ENCODE results near the gene DOCK3. TPM values are rescaled to one million over a fixed set of nuclear protein-coding genes. Genes with fewer than 3 reads are reported as not detected.

The DOCK3 gene
- total and polyA plus RNA-seq, 2 of the 4 experiments (the other 2 are of a cell fraction) = under 0.01 to 0.12 TPM

- no peak for ATAC-seq (ENCODE audit: low read depth)
- H3K4me1 ChIP-seq (ENCODE audit: control insufficient read depth, insufficient read depth, low read length) = no peaks in the 10 kb centered on the region
- H2BK120ac ChIP-seq (ENCODE audit: low read depth, low read length) = no peak overlapping the region
- H2BK15ac ChIP-seq (ENCODE audit: low read depth, low read length) = no peak overlapping the region
- 74% methylated on average over 3 of the region's 3 CpGs; no CpG with 5 or more reads in 1 of the 2 experiments for WGBS, 2 experiments (ENCODE audit: extremely low coverage in 2 of 2, insufficient read length in 1 of 2)
- H3K4me2 ChIP-seq (ENCODE audit: low read depth, low read length) = no peak overlapping the region
- no peak overlapping the region for H4K5ac ChIP-seq (ENCODE audit: low read depth, low read length)
- no peaks in the 10 kb centered on the region; the same call in 1 of the 2 replicates for H3K9me3 ChIP-seq (ENCODE audit: control insufficient read depth, insufficient read depth, low read length)
- DNase-seq = no peak
- H2BK5ac ChIP-seq (ENCODE audit: low read depth, low read length, poor library complexity, severe bottlenecking) = no peak overlapping the region
- POLR2A ChIA-PET (ENCODE audit: unreplicated experiment) = no interaction called here
- H3K9me1 ChIP-seq (ENCODE audit: insufficient read depth, low read length) = peaks cover 5% of the 10 kb centered on the region; the same call in 1 of the 2 replicates
- H3K56ac ChIP-seq (ENCODE audit: extremely low read depth, insufficient read depth, low read length) = no peak overlapping the region
- H4K8ac ChIP-seq (ENCODE audit: low read depth in 2 of 2, low read length in 2 of 2) = no peak overlapping the region
- no peak overlapping the region for H3K27ac ChIP-seq (ENCODE audit: insufficient read depth, low read length)
- no TSS peak for BruUV-seq (replicated peaks)
- CTCF ChIA-PET = no interaction called here
- H3K23ac ChIP-seq (ENCODE audit: low read depth, low read length) = no peak overlapping the region
- no peak overlapping the region for H2BK20ac ChIP-seq (ENCODE audit: low read depth, low read length)
- no peaks in the 10 kb centered on the region for H4K20me1 ChIP-seq (ENCODE audit: insufficient read depth, low read length)
- no peak overlapping the region for H2AFZ ChIP-seq (replicated peaks; ENCODE audit: low read length, poor library complexity)
- in situ Hi-C loops (cut with MboI; ENCODE audit: low sequenced_read_pairs) = no loop called here
- H2AK9ac ChIP-seq (replicated peaks; ENCODE audit: low read depth, low read length, poor library complexity) = no peak overlapping the region
- H3K4ac ChIP-seq (ENCODE audit: low read depth, low read length) = no peak overlapping the region
- TF ChIP-seq CHD1 (IDR thresholded peaks at IDR 0.05; ENCODE audit: low read depth, low read length) (no peak), POLR2A (IDR thresholded peaks at IDR 0.05; ENCODE audit: low read depth, low read length) (no peak), RFX5 (IDR thresholded peaks at IDR 0.05; ENCODE audit: low read depth, low read length) (no peak), SMC3 (IDR thresholded peaks at IDR 0.05; ENCODE audit: low read depth, low read length) (no peak), MAZ (IDR thresholded peaks at IDR 0.05; ENCODE audit: borderline replicate concordance, low read depth, low read length) (no peak), RCOR1 (IDR thresholded peaks at IDR 0.05; ENCODE audit: insufficient replicate concordance, low read length) (no peak), CTCF (conservative IDR thresholded peaks at IDR 0.05; ENCODE audit: low read depth, low read length) (no peak), RAD21 (IDR thresholded peaks at IDR 0.05; ENCODE audit: low read length) (no peak), BHLHE40 (IDR thresholded peaks at IDR 0.05; ENCODE audit: low read depth, low read length) (no peak), FOS (IDR thresholded peaks at IDR 0.05; ENCODE audit: low read depth, low read length) (no peak), CEBPB (IDR thresholded peaks at IDR 0.05; ENCODE audit: low read depth, low read length) (no peak), MAFK (IDR thresholded peaks at IDR 0.05; ENCODE audit: low read depth, low read length) (no peak), MXI1 (IDR thresholded peaks at IDR 0.05; ENCODE audit: borderline replicate concordance, low read depth, low read length) (no peak), NFE2L2 (IDR thresholded peaks at IDR 0.05; ENCODE audit: low read depth, low read length) (no peak), ELK1 (IDR thresholded peaks at IDR 0.05; ENCODE audit: borderline replicate concordance, low read depth, low read length) (no peak)
- TF ChIP-seq, protein P1, sequence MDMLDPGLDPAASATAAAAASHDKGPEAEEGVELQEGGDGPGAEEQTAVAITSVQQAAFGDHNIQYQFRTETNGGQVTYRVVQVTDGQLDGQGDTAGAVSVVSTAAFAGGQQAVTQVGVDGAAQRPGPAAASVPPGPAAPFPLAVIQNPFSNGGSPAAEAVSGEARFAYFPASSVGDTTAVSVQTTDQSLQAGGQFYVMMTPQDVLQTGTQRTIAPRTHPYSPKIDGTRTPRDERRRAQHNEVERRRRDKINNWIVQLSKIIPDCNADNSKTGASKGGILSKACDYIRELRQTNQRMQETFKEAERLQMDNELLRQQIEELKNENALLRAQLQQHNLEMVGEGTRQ (IDR thresholded peaks at IDR 0.05; ENCODE audit: low read depth, low read length) = no peak
- no peak overlapping the region for H3K14ac ChIP-seq (replicated peaks; ENCODE audit: low read depth, low read length)
- H3K36me3 ChIP-seq (ENCODE audit: control insufficient read depth, insufficient read depth, low read length) = no peaks in the 10 kb centered on the region
- H2AK5ac ChIP-seq (ENCODE audit: low read depth, low read length) = no peak overlapping the region
- dilution Hi-C loops (cut with HindIII; ENCODE audit: low sequenced_read_pairs, unreplicated experiment) = no loop called here
- H3K79me1 ChIP-seq (ENCODE audit: low read depth in 1 of 2, low read length in 2 of 2) = no peaks in the 10 kb centered on the region
- no peak overlapping the region for H3K4me3 ChIP-seq (ENCODE audit: insufficient read depth, low read depth, low read length)
- H3K9ac ChIP-seq (ENCODE audit: low read depth, low read length) = no peak overlapping the region
- no peak overlapping the region for H3K18ac ChIP-seq (ENCODE audit: low read depth, low read length)
- H4K91ac ChIP-seq (ENCODE audit: insufficient read depth, low read depth, low read length) = no peak overlapping the region
- intact Hi-C loops (cut with micrococcal nuclease) = no loop called here
- H3K27me3 ChIP-seq (ENCODE audit: control insufficient read depth, insufficient read depth, low read length) = peaks cover 59% of the 10 kb centered on the region
Observed at GRCh38 chr3:50672656-50673055, 2.1 kb upstream of the DOCK3 start.

Measured in IMR-90 (cell line).